IPS DF 19.7 (cell line): Measurements from ENCODE around the gene ATP5F1D.

Experiments
- DNase-seq: peaks from one replicate; pipeline ENCODE4 v3.0.0-alpha.2; 2013; ENCODE audit warnings: low read depth, low spot score

Gene ATP5F1D

GRCh38 chr19:1220976-1221903 lies 20.3 kb upstream of the ATP5F1D start:
- no peak for DNase-seq

GRCh38 chr19:1221904-1222255 lies 19.7 kb upstream of the ATP5F1D start:
- no peak for DNase-seq

GRCh38 chr19:1222394-1222793 lies 19.2 kb upstream of the ATP5F1D start:
- DNase-seq, result no peak

- DNase-seq, result no peak
Observed at GRCh38 chr19:1223018-1223855, 18.3 kb upstream of the ATP5F1D start.

- DNase-seq, result no peak
Observed at GRCh38 chr19:1224047-1224825, 17.3 kb upstream of the ATP5F1D start.

- DNase-seq, result no peak
Observed at GRCh38 chr19:1224847-1225246, 16.7 kb upstream of the ATP5F1D start.

- DNase-seq, result no peak
Observed at GRCh38 chr19:1225440-1226226, 15.9 kb upstream of the ATP5F1D start.

GRCh38 chr19:1226227-1226518 lies 15.4 kb upstream of the ATP5F1D start:
- no peak for DNase-seq

GRCh38 chr19:1226522-1227303 lies 14.8 kb upstream of the ATP5F1D start:
- no peak for DNase-seq

GRCh38 chr19:1227304-1228054 lies 14.1 kb upstream of the ATP5F1D start:
- no peak for DNase-seq

GRCh38 chr19:1228161-1228957 lies 13.2 kb upstream of the ATP5F1D start:
- DNase-seq, result no peak

GRCh38 chr19:1229056-1229923 lies 12.3 kb upstream of the ATP5F1D start:
- DNase-seq, result no peak

- no peak for DNase-seq
Observed at GRCh38 chr19:1229924-1230782, 11.4 kb upstream of the ATP5F1D start.

- no peak for DNase-seq
Observed at GRCh38 chr19:1230783-1231489, 10.6 kb upstream of the ATP5F1D start.

- no peak for DNase-seq
Observed at GRCh38 chr19:1231729-1232637, 9.6 kb upstream of the ATP5F1D start.
